ENCODE results near the gene U2AF2. TPM values are rescaled to one million over a fixed set of nuclear protein-coding genes. Genes with fewer than 3 reads are reported as not detected.

U2AF2 gene
- total RNA-seq, 1 donor from 2014 or later = 365 TPM

DNA sequence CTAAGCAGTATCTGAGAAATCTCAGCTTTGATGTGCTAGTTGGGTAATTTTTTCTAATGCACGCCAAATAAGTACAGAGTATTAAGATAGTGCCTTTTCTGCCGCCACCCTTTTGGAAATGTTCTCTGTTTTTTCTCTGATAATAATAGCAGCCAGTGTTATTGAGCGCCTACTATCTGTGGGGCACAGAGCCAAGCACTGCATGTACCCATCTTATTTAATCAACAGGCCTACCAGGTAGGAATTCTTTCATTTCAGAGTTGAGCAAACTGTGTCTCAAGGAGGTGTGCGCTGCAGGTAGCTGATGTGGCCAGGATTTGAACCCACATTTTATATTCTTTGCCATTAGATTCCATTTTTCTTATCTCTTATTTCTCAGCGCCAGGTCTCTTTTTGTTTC, 21.5 kb downstream of the U2AF2 start:
- TF ChIP-seq, protein P1, sequence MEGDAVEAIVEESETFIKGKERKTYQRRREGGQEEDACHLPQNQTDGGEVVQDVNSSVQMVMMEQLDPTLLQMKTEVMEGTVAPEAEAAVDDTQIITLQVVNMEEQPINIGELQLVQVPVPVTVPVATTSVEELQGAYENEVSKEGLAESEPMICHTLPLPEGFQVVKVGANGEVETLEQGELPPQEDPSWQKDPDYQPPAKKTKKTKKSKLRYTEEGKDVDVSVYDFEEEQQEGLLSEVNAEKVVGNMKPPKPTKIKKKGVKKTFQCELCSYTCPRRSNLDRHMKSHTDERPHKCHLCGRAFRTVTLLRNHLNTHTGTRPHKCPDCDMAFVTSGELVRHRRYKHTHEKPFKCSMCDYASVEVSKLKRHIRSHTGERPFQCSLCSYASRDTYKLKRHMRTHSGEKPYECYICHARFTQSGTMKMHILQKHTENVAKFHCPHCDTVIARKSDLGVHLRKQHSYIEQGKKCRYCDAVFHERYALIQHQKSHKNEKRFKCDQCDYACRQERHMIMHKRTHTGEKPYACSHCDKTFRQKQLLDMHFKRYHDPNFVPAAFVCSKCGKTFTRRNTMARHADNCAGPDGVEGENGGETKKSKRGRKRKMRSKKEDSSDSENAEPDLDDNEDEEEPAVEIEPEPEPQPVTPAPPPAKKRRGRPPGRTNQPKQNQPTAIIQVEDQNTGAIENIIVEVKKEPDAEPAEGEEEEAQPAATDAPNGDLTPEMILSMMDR (conservative IDR thresholded peaks at IDR 0.05) = no peak
- H3K9me3 Mint-ChIP-seq = no peaks in the 10 kb centered on the region
- H3K27ac Mint-ChIP-seq (ENCODE audit: unreplicated experiment) = no peak overlapping the region
- peaks cover 9% of the 10 kb centered on the region for H3K27me3 Mint-ChIP-seq (ENCODE audit: low read depth)
- H3K4me3 Mint-ChIP-seq = peak overlapping the region; percentile 95
- DNase-seq (ENCODE audit: low read depth, low spot score) = no peak
- peaks cover 13% of the 10 kb centered on the region for H3K36me3 Mint-ChIP-seq (ENCODE audit: low read depth)
- H3K4me1 Mint-ChIP-seq = peaks cover 44% of the 10 kb centered on the region

DNA sequence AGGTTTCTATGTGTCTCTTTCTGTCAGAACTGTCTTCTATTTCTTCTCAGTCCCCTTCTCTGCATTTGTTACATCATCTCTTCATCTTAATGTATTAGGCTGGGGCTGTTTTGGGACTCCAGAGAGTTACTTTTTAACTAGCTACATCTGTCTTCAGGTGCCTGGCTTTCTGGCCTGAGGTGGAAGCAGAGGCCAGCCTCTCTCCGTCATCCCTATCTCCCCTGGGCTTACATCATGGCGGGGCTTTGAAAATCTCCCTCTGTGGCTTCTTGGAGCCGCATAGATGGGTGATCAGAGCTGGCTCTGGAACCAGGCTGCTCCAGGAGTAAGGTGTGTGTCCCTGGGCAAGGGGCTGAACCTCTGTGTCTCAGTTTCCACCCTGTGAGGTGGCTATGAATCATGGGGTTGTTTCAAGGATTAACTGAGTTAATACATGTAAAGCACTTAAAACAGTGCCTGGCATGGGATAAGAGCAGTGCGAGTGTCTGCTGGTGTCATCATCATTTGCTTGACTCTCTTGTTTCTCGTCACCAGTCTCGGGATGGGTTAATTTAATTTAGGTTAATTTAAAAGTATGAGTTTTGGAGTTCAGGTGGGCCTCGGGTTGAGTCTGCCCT, 22.2 kb downstream of the U2AF2 start:
- TF ChIP-seq, protein P1 (conservative IDR thresholded peaks at IDR 0.05) = no peak
- H3K36me3 Mint-ChIP-seq (ENCODE audit: low read depth) = peaks cover 10% of the 10 kb centered on the region
- H3K27ac Mint-ChIP-seq (ENCODE audit: unreplicated experiment) = peak overlapping the region; percentile 51
- DNase-seq (ENCODE audit: low read depth, low spot score) = no peak
- H3K27me3 Mint-ChIP-seq (ENCODE audit: low read depth) = peaks cover 6% of the 10 kb centered on the region
- no peaks in the 10 kb centered on the region for H3K9me3 Mint-ChIP-seq
- peak overlapping the region; percentile 95 for H3K4me3 Mint-ChIP-seq
- H3K4me1 Mint-ChIP-seq = peaks cover 40% of the 10 kb centered on the region

DNA sequence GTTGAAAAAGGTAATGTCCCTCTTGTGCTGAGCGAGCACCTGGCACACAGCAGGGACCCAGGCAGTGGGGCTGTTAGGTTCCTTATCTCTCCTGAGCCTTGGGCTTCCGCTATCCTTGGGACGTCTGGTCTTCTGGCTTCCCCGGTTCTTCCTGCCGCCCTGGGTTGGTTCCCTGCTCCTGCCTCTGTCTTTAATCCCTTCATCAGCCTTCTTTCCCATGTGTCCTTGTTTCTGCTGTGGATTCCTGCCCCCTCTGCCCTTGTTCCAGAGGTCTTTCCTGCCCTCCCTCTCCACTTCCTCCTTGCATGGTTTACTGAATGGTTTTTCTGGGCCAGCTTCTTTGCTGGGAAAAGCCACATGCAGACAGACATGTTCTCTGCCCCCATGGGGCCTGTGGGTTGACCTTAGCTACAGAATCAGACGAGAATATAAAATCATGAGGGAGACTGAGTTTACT, 22.8 kb downstream of the U2AF2 start:
- Mint-ChIP-seq H3K36me3 (ENCODE audit: low read depth) (peaks cover 7% of the 10 kb centered on the region), H3K9me3 (no peaks in the 10 kb centered on the region), H3K4me3 (peak overlapping the region; percentile 95), H3K4me1 (peaks cover 36% of the 10 kb centered on the region), H3K27me3 (ENCODE audit: low read depth) (peaks cover 6% of the 10 kb centered on the region), H3K27ac (ENCODE audit: unreplicated experiment) (no peak overlapping the region)
- no peak for DNase-seq (ENCODE audit: low read depth, low spot score)
- TF ChIP-seq, protein P1 (conservative IDR thresholded peaks at IDR 0.05) = no peak

DNA sequence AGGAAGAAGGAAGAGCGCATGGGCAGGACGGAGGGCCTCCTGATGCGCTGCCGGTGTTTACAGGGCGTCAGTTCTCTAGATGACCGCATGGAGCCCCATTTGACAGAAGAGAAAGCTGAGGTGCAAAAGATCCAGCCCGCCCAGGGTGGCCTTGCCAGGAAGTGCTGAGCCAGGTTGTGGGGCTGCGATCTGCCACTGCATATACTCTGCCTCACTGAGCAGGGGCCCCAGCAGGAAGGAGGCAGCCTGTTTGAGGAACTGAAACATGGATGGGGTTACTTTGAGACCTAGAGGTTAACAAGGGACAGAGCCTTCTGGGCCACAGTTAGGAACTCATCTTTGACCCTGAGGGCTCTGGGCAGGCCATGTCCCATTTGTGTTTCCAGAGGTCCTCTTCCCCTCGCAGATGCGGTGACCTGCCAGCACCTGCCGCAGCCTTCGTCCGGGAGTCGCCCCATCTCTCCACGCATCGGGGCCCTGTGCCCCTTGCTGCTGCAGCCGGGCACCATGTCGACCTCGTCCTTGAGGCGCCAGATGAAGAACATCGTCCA, 23.4 kb downstream of the U2AF2 start:
- H3K9me3 Mint-ChIP-seq = no peaks in the 10 kb centered on the region

DNA sequence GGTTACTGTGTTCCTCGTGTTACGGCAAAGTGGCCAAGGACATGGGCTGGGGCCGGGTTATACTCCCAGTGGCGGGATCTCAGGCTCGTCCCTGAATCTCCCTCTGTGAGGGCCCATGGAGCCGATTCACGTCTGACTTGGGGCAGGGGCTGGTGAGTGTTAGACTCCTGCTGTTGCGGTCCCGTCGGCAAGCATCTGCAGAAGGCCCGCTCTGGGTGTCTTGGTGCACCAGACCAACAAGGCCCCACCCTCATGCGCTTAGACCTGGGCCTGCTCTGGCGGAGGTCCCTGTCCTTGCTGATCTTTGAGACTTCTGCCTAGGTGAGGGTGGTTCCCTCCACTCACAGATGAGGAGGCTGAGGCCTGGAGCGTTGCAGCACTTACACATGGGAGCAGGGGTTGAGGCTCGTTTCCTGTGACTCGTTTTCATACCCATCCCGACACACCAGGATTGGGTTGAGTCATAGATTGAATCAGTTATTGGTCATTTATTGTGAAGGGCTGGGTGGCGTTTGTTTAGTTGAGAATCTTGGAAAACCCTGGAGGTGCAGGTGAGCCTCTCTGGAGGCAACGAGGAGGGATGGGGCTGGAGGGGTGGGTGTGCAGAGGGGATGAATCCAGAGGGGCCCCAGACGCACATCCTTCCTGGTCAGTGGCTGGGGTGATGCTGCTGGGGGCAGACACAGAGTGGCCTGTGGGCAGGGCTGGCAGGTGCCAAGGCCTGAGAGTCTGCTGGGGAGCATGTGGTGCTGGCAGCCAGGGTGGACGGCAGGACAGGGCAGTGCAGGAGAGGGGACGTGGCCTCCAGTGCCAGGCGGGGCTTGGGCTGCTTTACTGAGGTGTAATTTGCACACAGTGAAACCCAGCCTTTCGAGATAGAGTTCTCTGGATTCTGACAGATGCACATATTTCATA, 24.8 kb downstream of the U2AF2 start:
- DNase-seq (ENCODE audit: low read depth, low spot score) = no peak
- Mint-ChIP-seq H3K27ac (ENCODE audit: unreplicated experiment) (no peak overlapping the region), H3K9me3 (no peaks in the 10 kb centered on the region), H3K36me3 (ENCODE audit: low read depth) (peaks cover 4% of the 10 kb centered on the region), H3K4me1 (peaks cover 25% of the 10 kb centered on the region), H3K27me3 (ENCODE audit: low read depth) (peaks cover 6% of the 10 kb centered on the region), H3K4me3 (peak overlapping the region; percentile 62)
- TF ChIP-seq, protein P1 (conservative IDR thresholded peaks at IDR 0.05) = no peak

More for the DNA sequence above, 23.4 kb downstream of the U2AF2 start:
- Mint-ChIP-seq H3K27me3 (ENCODE audit: low read depth) (peaks cover 6% of the 10 kb centered on the region), H3K4me3 (peak overlapping the region; percentile 95), H3K4me1 (peaks cover 36% of the 10 kb centered on the region), H3K27ac (ENCODE audit: unreplicated experiment) (no peak overlapping the region), H3K36me3 (ENCODE audit: low read depth) (peaks cover 7% of the 10 kb centered on the region)
- no peak for DNase-seq (ENCODE audit: low read depth, low spot score)
- TF ChIP-seq, protein P1 (conservative IDR thresholded peaks at IDR 0.05) = no peak
